Activated CD8-positive, alpha-beta T cell treated with anti-CD3 and anti-CD28 coated beads, Interleukin-2, amount 10 ng/mL, durations not matched to agents 7 days and 5 days (primary cell): Measurements from ENCODE around the gene EXOSC7. TPM values are rescaled to one million over a fixed set of nuclear protein-coding genes. Genes with fewer than 3 reads are reported as not detected.
"Not testable (repeated sequence)": the region's sequence is repeated elsewhere in the genome, so short reads cannot be mapped to it uniquely, and the experiment has no call there.

Experiments used
- ATAC-seq: fragments of 150-1000 bp; cut with Tn5 transposase; one replicate; pipeline ENCODE4 v1.10.0; 2021; ENCODE audit warnings: moderate library complexity
- CTCF ChIA-PET: fragments of 350-600 bp; sonication (Branson Sonifier 250); formaldehyde crosslinking; loops from one replicate; lab custom pipeline; 2021; ENCODE audit warnings: antibody characterized with exemption; lab: Charles Lee
- POLR2A ChIA-PET: fragments of 350-600 bp; sonication (Branson Sonifier 250); formaldehyde crosslinking; loops from one replicate; lab custom pipeline; 2021; ENCODE audit warnings: antibody characterized with exemption; lab: Charles Lee
- DNase-seq: peaks from one replicate; pipeline ENCODE4 v3.0.0-alpha.2; 2020
- H3K27ac Mint-ChIP-seq: one replicate; pipeline ENCODE4 v1.8.0; 2021; ENCODE audit warnings: mild to moderate bottlenecking, mixed read lengths
- H3K27me3 Mint-ChIP-seq: one replicate; pipeline ENCODE4 v1.8.0; 2021; ENCODE audit warnings: low read depth, mixed read lengths
- H3K36me3 Mint-ChIP-seq: one replicate; pipeline ENCODE4 v1.8.0; 2021; ENCODE audit warnings: low read depth, mixed read lengths
- H3K4me1 Mint-ChIP-seq: one replicate; pipeline ENCODE4 v1.8.0; 2021; ENCODE audit warnings: low read depth, mixed read lengths
- H3K4me3 Mint-ChIP-seq: one replicate; pipeline ENCODE4 v1.8.0; 2021; ENCODE audit warnings: mild to moderate bottlenecking, mixed read lengths
- H3K9me3 Mint-ChIP-seq: one replicate; pipeline ENCODE4 v1.8.0; 2022; ENCODE audit warnings: mixed read lengths; ENCODE audit not compliant: insufficient read depth
- total RNA-seq, 2 experiments: library from RNA; stranded (reverse); gene quantifications; one replicate each; pipeline ENCODE4 v1.2.3, GENCODE V29; 2021

The EXOSC7 gene
- total RNA-seq, 2 experiments from 2014 or later, result 49.5 to 50.1 TPM

- ChIA-PET POLR2A (no interaction called here), CTCF (interaction anchor here (1.0 kb wide), 1 partner anchor 34 kb away, joined by 3 read pairs; no protein-coding TSS in a partner anchor)
- Mint-ChIP-seq H3K4me1 (peaks cover 2% of the 10 kb centered on the region), H3K4me3 (no peak overlapping the region), H3K9me3 (no peaks in the 10 kb centered on the region), H3K36me3 (peaks cover 9% of the 10 kb centered on the region), H3K27ac (no peak overlapping the region), H3K27me3 (no peaks in the 10 kb centered on the region)
- no peak for DNase-seq
- ATAC-seq, result no peak
These were observed 27.8 kb upstream of the EXOSC7 start for GRCh38 chr3:44948239-44948638.

GRCh38 chr3:44949770-44950169 is 26.3 kb upstream of the EXOSC7 start:
- CTCF ChIA-PET, result interaction anchor here (1.2 kb wide), 1 partner anchor 38 kb away, joined by 3 read pairs; no protein-coding TSS in a partner anchor
- not testable (repeated sequence) for H3K9me3 Mint-ChIP-seq, ATAC-seq

GRCh38 chr3:44950275-44950734 is 25.7 kb upstream of the EXOSC7 start:
- ChIA-PET POLR2A (no interaction called here), CTCF (interaction anchor here (1.2 kb wide), 1 partner anchor 37 kb away, joined by 3 read pairs; no protein-coding TSS in a partner anchor)
- Mint-ChIP-seq H3K27ac (no peak overlapping the region), H3K9me3 (no peaks in the 10 kb centered on the region), H3K27me3 (no peaks in the 10 kb centered on the region), H3K4me3 (no peak overlapping the region), H3K4me1 (peaks cover 5% of the 10 kb centered on the region), H3K36me3 (peaks cover 6% of the 10 kb centered on the region)
- ATAC-seq (no peak), DNase-seq (no peak)

More at GRCh38 chr3:44949770-44950169, 26.3 kb upstream of the EXOSC7 start:
- H3K27ac Mint-ChIP-seq, H3K4me3 Mint-ChIP-seq, H3K27me3 Mint-ChIP-seq, H3K4me1 Mint-ChIP-seq, POLR2A ChIA-PET, H3K36me3 Mint-ChIP-seq, DNase-seq: not testable (repeated sequence)

GRCh38 chr3:44952689-44953088 is 23.4 kb upstream of the EXOSC7 start:
- DNase-seq (no peak), ATAC-seq (no peak)
- Mint-ChIP-seq H3K4me3 (no peak overlapping the region), H3K4me1 (peaks cover 5% of the 10 kb centered on the region), H3K36me3 (peaks cover 12% of the 10 kb centered on the region), H3K9me3 (no peaks in the 10 kb centered on the region), H3K27me3 (no peaks in the 10 kb centered on the region), H3K27ac (no peak overlapping the region)
- ChIA-PET POLR2A (no interaction called here), CTCF (no interaction called here)

GRCh38 chr3:44954304-44954703 is 21.7 kb upstream of the EXOSC7 start:
- H3K36me3 Mint-ChIP-seq, result peaks cover 19% of the 10 kb centered on the region
- H3K9me3 Mint-ChIP-seq, result no peaks in the 10 kb centered on the region
- ATAC-seq (no peak), DNase-seq (no peak)
- no peak overlapping the region for H3K27ac Mint-ChIP-seq
- H3K4me3 Mint-ChIP-seq, result no peak overlapping the region
- H3K4me1 Mint-ChIP-seq, result peaks cover 2% of the 10 kb centered on the region
- POLR2A ChIA-PET, result no interaction called here
- CTCF ChIA-PET, result interaction anchor here (0.9 kb wide), 1 partner anchor 41 kb away, joined by 3 read pairs; no protein-coding TSS in a partner anchor
- H3K27me3 Mint-ChIP-seq, result no peaks in the 10 kb centered on the region

GRCh38 chr3:44954962-44955361 is 21.1 kb upstream of the EXOSC7 start:
- CTCF ChIA-PET, result interaction anchor here (0.9 kb wide), 1 partner anchor 42 kb away, joined by 3 read pairs; no protein-coding TSS in a partner anchor
- Mint-ChIP-seq H3K27me3 (no peaks in the 10 kb centered on the region), H3K4me3 (no peak overlapping the region), H3K36me3 (peaks cover 19% of the 10 kb centered on the region), H3K9me3 (no peaks in the 10 kb centered on the region), H3K4me1 (peaks cover 2% of the 10 kb centered on the region), H3K27ac (no peak overlapping the region)
- ATAC-seq, result no peak
- POLR2A ChIA-PET, result no interaction called here
- no peak for DNase-seq

- H3K9me3 Mint-ChIP-seq, result no peaks in the 10 kb centered on the region
- ChIA-PET POLR2A (no interaction called here), CTCF (interaction anchor here (1.7 kb wide), 1 partner anchor 13 kb away, joined by 3 read pairs; no protein-coding TSS in a partner anchor)
These were observed 20.1 kb upstream of the EXOSC7 start for GRCh38 chr3:44955917-44956316.

GRCh38 chr3:44957986-44958385 is 18.1 kb upstream of the EXOSC7 start:
- H3K27ac Mint-ChIP-seq, result no peak overlapping the region
- ATAC-seq (no peak), DNase-seq (no peak)
- no peak overlapping the region for H3K4me3 Mint-ChIP-seq
- ChIA-PET POLR2A (no interaction called here), CTCF (interaction anchor here (0.7 kb wide), 1 partner anchor 16 kb away, joined by 3 read pairs; no protein-coding TSS in a partner anchor)
- H3K4me1 Mint-ChIP-seq, result peaks cover 8% of the 10 kb centered on the region
- H3K36me3 Mint-ChIP-seq, result peaks cover 19% of the 10 kb centered on the region
- no peaks in the 10 kb centered on the region for H3K27me3 Mint-ChIP-seq
- H3K9me3 Mint-ChIP-seq, result no peaks in the 10 kb centered on the region

More at GRCh38 chr3:44955917-44956316, 20.1 kb upstream of the EXOSC7 start:
- Mint-ChIP-seq H3K27ac (no peak overlapping the region), H3K4me3 (no peak overlapping the region), H3K36me3 (peaks cover 19% of the 10 kb centered on the region), H3K4me1 (peaks cover 2% of the 10 kb centered on the region), H3K27me3 (no peaks in the 10 kb centered on the region)
- DNase-seq (no peak), ATAC-seq (no peak)

- ChIA-PET CTCF (interaction anchor here (0.7 kb wide), 1 partner anchor 16 kb away, joined by 3 read pairs; no protein-coding TSS in a partner anchor), POLR2A (no interaction called here)
- DNase-seq (no peak), ATAC-seq (no peak)
- peaks cover 19% of the 10 kb centered on the region for H3K36me3 Mint-ChIP-seq
- H3K4me1 Mint-ChIP-seq, result peaks cover 8% of the 10 kb centered on the region
- H3K4me3 Mint-ChIP-seq, result no peak overlapping the region
- no peaks in the 10 kb centered on the region for H3K9me3 Mint-ChIP-seq
- H3K27ac Mint-ChIP-seq, result no peak overlapping the region
- no peaks in the 10 kb centered on the region for H3K27me3 Mint-ChIP-seq
These were observed 17.7 kb upstream of the EXOSC7 start for GRCh38 chr3:44958386-44958785.

- DNase-seq (no peak), ATAC-seq (no peak)
- peaks cover 25% of the 10 kb centered on the region for H3K36me3 Mint-ChIP-seq
- peaks cover 26% of the 10 kb centered on the region for H3K4me1 Mint-ChIP-seq
- CTCF ChIA-PET, result no interaction called here
- POLR2A ChIA-PET, result no interaction called here
- no peak overlapping the region for H3K4me3 Mint-ChIP-seq
- H3K9me3 Mint-ChIP-seq, result no peaks in the 10 kb centered on the region
- no peak overlapping the region for H3K27ac Mint-ChIP-seq
- no peaks in the 10 kb centered on the region for H3K27me3 Mint-ChIP-seq
These were observed 15.5 kb upstream of the EXOSC7 start for GRCh38 chr3:44960387-44961026.

GRCh38 chr3:44961888-44962287 is 14.2 kb upstream of the EXOSC7 start:
- Mint-ChIP-seq H3K4me1 (peaks cover 38% of the 10 kb centered on the region), H3K27ac (no peak overlapping the region)
- POLR2A ChIA-PET, result no interaction called here

More at GRCh38 chr3:44961888-44962287, 14.2 kb upstream of the EXOSC7 start:
- Mint-ChIP-seq H3K27me3 (no peaks in the 10 kb centered on the region), H3K36me3 (peaks cover 30% of the 10 kb centered on the region), H3K9me3 (no peaks in the 10 kb centered on the region), H3K4me3 (no peak overlapping the region)
- ATAC-seq (no peak), DNase-seq (no peak)
- CTCF ChIA-PET, result interaction anchor here (1.1 kb wide), 1 partner anchor 77 kb away, joined by 3 read pairs; no protein-coding TSS in a partner anchor
